Right lobe of liver (tissue), 6 donors: ENCODE measurements around the gene EPN1. TPM values are rescaled to one million over a fixed set of nuclear protein-coding genes. Genes with fewer than 3 reads are reported as not detected.

ENCODE experiments used
- ATAC-seq, 4 donors: fragments of 200-7000 bp; cut with Tn5 transposase; one replicate each; pipeline ENCODE4 v1.9.1; 2020; ENCODE audit warnings: mild to moderate bottlenecking in 4 of 4, moderate library complexity in 4 of 4
- DNase-seq, 3 donors: peaks; one replicate each; pipeline ENCODE4 v3.0.0-alpha.2; 2020
- H3K27ac ChIP-seq, 3 donors: fragments of 200-600 bp; one replicate each; pipeline ENCODE4 v1.8.0; 2022
- H3K27me3 ChIP-seq, 2 donors: fragments of 200-600 bp; one replicate each; pipeline ENCODE4 v1.8.0; 2022
- H3K36me3 ChIP-seq, 4 donors: fragments of 200-600 bp; sonication (generic) in 1 of 4; one replicate each; pipeline versions ENCODE4 v1.5.1 to v1.8.0; 2017 to 2022; ENCODE audit warnings: control low read depth in 1 of 4
- H3K4me1 ChIP-seq, 4 donors: fragments of 200-600 bp; sonication (generic) in 1 of 4; one replicate each; pipeline versions ENCODE4 v1.5.1 to v1.8.0; 2017 to 2022; ENCODE audit warnings: control low read depth in 1 of 4
- H3K4me3 ChIP-seq, 3 donors: fragments of 200-600 bp; one replicate each; pipeline ENCODE4 v1.8.0; 2022
- H3K9me3 ChIP-seq, 4 donors: fragments of 200-600 bp; sonication (generic) in 1 of 4; one replicate each; pipeline versions ENCODE4 v1.5.1 to v1.8.0; 2017 to 2022; ENCODE audit warnings: control low read depth in 1 of 4
- CTCF ChIP-seq, 4 donors: fragments of 200-600 bp in 3 of 4; fragments of 450-650 bp in 1 of 4; IDR thresholded peaks; one replicate each; pipeline versions ENCODE4 v1.5.1 to v1.8.0; 2016 to 2022; ENCODE audit warnings: antibody characterized with exemption in 4 of 4, mild to moderate bottlenecking in 2 of 4
- POLR2A ChIP-seq: fragments of 450-650 bp; IDR thresholded peaks from one replicate; pipeline ENCODE4 v1.6.1; 2017; ENCODE audit warnings: antibody characterized with exemption, mild to moderate bottlenecking
- WGBS: methylation state at CpG from one replicate; pipeline ENCODE4 v1.1.6; 2018; ENCODE audit warnings: low coverage, low lambda C conversion rate; ENCODE audit not compliant: insufficient coverage; ENCODE audit errors: missing lambda C conversion rate; 5-methylcytosine and 5-hydroxymethylcytosine counted together
- intact Hi-C, 2 donors: fragments of 100-400 bp; cut with DNase I; formaldehyde crosslinking; loops; one replicate each; pipeline versions ENCODE4 v1.11.2 to v1.14.1; 2022
- total RNA-seq, 6 experiments: library from RNA; depleted of rRNA in 2 of 6; stranded (reverse); fragments of >200 nt in 2 of 6; fragmentation: NEBNext Ultra II Directional in 3 of 6; extraction: Animal tissue kit (Norgen Biotek cat#: 25700) in 3 of 6; gene quantifications; one replicate each; pipeline versions ENCODE4 v1.1.0 to v1.2.4, GENCODE V29; 2016 to 2023
- donor health status: DM: no; HTN: yes; CAD: no.
- donor health status: DM: no; HTN: no; CAD: no.
- donor health status: DM: no; HTN: no; CAD: no.
- donor health status: DM: no; HTN: yes; CAD: no.
- donor health status: DM: no; HTN: yes; CAD: no.

The EPN1 gene
- total RNA-seq, 6 experiments from 2014 or later, result 88.9 to 162 (median 107) TPM

- H3K36me3 ChIP-seq, result peaks cover 17 to 80% (median 36%) of the 10 kb centered on the region in 4 donors
- no peak for DNase-seq
- TF ChIP-seq POLR2A (no peak), CTCF (IDR thresholded peaks at IDR 0.05) (no peak)
- 80% methylated on average over 4 of the region's 12 CpGs for WGBS
- intact Hi-C loops, result no loop called here
- ATAC-seq, result no peak
- no peaks in the 10 kb centered on the region for H3K9me3 ChIP-seq
- no peaks in the 10 kb centered on the region for H3K4me1 ChIP-seq
- no peak overlapping the region for H3K27ac ChIP-seq
- no peaks in the 10 kb centered on the region for H3K27me3 ChIP-seq
- H3K4me3 ChIP-seq, result no peak overlapping the region
These were observed 7.5 kb upstream of the EPN1 start for GRCh38 chr19:55667511-55667910.

GRCh38 chr19:55667958-55668357 is 7.1 kb upstream of the EPN1 start:
- Histone ChIP-seq H3K4me1 (no peaks in the 10 kb centered on the region), H3K27ac (no peak overlapping the region), H3K27me3 (no peaks in the 10 kb centered on the region), H3K4me3 (no peak overlapping the region), H3K36me3 (peaks cover 17 to 80% (median 33%) of the 10 kb centered on the region in 4 donors), H3K9me3 (no peaks in the 10 kb centered on the region)
- intact Hi-C loops, result no loop called here
- WGBS, result no CpG with 5 or more reads among the region's 11 CpGs
- DNase-seq (no peak), ATAC-seq (peak in 1 of 4 donors; percentile 39)
- no peak for TF ChIP-seq POLR2A
- TF ChIP-seq CTCF (IDR thresholded peaks at IDR 0.05), result no peak

- intact Hi-C loops, result no loop called here
- H3K27me3 ChIP-seq, result no peaks in the 10 kb centered on the region
- no peak overlapping the region for H3K4me3 ChIP-seq
- TF ChIP-seq POLR2A, result no peak
- TF ChIP-seq CTCF (IDR thresholded peaks at IDR 0.05), result no peak
- WGBS, result 85% methylated on average over 4 of the region's 30 CpGs
- no peaks in the 10 kb centered on the region for H3K9me3 ChIP-seq
- H3K27ac ChIP-seq, result no peak overlapping the region
- no peaks in the 10 kb centered on the region for H3K4me1 ChIP-seq
- no peak for ATAC-seq
- no peak for DNase-seq
- H3K36me3 ChIP-seq, result peaks cover 14 to 76% (median 29%) of the 10 kb centered on the region in 4 donors
These were observed 6.2 kb upstream of the EPN1 start for GRCh38 chr19:55668603-55669348.

- Histone ChIP-seq H3K27ac (no peak overlapping the region), H3K4me1 (peaks cover 0 to 5% (median 2%) of the 10 kb centered on the region in 4 donors), H3K36me3 (peaks cover 10 to 68% (median 25%) of the 10 kb centered on the region in 4 donors), H3K27me3 (no peaks in the 10 kb centered on the region), H3K9me3 (no peaks in the 10 kb centered on the region), H3K4me3 (no peak overlapping the region)
- ATAC-seq, result no peak
- intact Hi-C loops, result no loop called here
- TF ChIP-seq POLR2A (no peak), CTCF (IDR thresholded peaks at IDR 0.05) (no peak)
- DNase-seq, result no peak
- 88% methylated on average over 10 of the region's 43 CpGs for WGBS
These were observed 5.4 kb upstream of the EPN1 start for GRCh38 chr19:55669418-55670279.
